ENCODE measurements around the gene TLE2.
"Not testable (repeated sequence)": the region's sequence is repeated elsewhere in the genome, so short reads cannot be mapped to it uniquely, and the experiment has no call there.

TLE2 gene

DNA sequence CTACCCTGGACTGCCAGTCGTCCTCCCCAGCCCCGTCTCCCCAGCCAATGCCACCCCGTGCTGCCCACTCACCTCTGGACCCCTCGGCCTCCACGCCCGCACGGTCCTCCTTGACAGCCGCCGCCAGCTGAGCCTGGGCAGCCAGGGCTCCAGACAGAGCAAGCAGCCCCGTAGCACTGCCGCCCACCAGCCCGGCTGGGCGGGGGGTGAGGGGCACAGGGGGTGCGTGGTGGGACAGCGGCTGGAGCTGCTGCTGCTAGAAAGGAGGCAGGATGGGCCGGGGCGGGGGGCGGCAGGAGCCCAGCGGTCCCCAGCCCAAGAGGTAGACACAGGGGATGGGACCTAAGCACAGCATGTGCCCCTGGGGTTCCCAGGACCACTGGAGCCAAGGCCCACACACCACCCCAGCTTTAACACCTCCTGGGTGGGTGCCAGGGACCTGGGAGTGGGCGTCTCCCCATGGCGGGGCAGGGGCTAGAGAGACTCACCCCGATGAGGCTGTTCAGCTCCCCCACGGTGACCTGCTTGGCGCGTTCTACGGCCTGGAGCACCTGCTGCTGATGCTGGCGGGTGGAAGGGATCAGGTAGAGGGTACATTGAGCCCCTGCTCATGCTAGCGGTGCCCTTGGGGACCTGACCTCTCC lies 9.7 kb downstream of the TLE2 start:
- DNase-seq (ENCODE audit: low read depth): no peak
- H3K4me3 ChIP-seq (ENCODE audit: low read depth, low read length): no peak overlapping the region

DNA sequence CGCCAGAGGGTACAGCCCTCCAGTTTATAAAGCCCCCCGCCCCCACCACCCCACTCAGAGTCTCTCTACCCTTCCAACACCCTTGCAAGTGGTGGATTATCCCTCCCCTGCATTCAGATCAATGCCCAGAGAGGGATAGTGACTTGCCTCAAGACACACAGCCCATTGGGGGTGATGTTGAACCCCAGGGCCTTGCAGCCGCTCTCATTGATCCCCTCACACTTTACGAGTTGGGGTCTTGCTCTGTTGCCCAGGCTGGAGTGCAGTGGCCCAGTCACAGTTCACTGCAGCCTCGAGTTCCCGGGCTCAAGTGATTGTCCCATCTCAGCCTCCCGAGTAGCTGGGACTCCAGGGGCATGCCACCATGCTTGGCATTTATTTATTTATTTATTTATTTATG lies 11.2 kb downstream of the TLE2 start:
- H3K4me3 ChIP-seq (ENCODE audit: low read depth, low read length): no peak overlapping the region

DNA sequence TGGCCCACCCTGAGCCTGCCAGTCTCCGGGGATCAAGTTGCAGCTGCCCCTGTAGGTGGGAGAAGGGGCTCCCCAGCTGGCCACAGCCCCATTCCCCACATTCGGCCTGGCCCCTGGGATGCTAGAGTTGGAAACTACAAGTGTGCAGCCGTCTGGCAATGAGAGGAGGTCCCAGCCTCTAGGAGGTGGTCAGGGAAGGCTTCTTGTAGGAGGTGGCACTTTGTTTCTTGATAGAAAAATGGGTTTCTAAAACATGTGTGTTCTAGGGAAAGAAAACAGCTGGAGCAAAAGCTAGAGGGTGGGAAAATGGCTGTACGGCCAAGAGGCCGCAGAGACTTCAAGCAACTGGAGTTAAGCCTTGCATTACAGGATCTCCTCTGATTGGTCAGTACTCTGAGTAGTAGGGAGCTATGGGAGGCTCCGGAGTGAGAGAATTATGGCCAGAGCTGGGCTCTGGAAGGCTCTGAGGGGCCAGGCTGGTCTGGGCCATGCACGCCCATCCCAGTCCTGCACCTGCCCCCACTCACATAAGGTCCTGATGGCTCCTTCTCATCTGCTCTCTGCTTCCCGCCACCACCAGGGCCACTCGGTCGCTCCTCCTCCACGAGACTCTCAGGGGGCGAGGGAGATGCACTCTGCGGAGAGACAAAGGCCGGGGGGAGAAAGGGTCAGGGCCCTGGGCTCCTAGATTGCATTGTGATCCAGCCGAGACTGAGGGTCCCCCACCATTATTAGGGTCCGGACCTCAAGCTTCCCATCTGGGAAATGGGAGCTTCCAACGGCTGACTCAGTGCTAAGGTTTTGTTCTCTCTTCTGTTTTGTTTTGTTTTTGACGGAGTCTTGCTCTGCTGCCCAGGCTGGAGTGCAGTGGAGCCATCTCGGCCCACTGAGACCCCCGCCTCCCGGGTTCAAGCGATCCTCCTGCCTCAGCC lies 13.7 kb downstream of the TLE2 start:
- no peak overlapping the region for H3K4me3 ChIP-seq (ENCODE audit: low read depth, low read length)
- DNase-seq (ENCODE audit: low read depth): no peak

More for the DNA sequence above, 11.2 kb downstream of the TLE2 start:
- DNase-seq (ENCODE audit: low read depth): no peak

DNA sequence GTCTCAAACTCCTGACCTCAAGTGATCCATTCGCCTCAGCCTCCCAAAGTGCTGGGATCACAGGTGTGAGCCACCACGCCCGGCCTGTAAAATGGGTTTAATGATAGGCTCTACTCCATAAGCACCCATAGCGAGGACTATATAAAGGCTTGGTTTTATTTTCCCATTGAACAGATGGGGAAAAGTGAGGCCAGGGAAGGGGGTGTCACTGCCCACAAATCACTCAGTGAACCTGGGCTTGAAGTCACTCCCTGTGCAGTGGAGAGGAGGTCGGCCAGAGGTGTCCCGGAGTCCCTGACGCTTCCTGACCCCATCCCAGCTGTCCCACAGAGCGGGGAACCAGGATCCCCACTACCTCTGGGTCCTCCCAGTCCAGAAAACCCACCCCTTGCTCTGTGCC lies 14.9 kb downstream of the TLE2 start:
- H3K4me3 ChIP-seq (ENCODE audit: low read depth, low read length): no peak overlapping the region
- DNase-seq (ENCODE audit: low read depth): no peak

DNA sequence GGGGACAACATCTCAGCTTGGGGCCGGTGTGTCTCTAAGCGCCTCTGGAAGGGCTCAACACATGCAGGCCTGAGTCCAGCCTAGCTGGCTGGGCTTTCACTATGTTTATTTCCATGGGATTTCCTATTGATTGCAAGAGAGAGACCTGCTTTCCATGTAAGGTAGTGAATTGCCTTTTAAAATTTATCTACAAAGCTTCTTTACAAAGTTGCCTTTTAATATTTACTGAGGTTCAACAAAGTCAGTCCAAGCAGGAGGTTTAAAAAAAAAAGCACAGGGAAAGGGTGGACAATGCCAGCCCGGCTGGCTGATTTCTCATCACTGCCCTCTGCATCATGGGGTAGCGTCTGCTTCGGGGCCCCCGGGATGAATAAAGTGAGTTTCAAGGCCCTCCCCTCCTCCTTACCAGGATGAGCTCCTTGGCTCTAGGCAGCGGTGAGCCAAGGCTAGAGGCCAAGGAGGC lies 15.8 kb downstream of the TLE2 start:
- H3K4me3 ChIP-seq (ENCODE audit: low read depth, low read length): no peak overlapping the region
- no peak for DNase-seq (ENCODE audit: low read depth)

DNA sequence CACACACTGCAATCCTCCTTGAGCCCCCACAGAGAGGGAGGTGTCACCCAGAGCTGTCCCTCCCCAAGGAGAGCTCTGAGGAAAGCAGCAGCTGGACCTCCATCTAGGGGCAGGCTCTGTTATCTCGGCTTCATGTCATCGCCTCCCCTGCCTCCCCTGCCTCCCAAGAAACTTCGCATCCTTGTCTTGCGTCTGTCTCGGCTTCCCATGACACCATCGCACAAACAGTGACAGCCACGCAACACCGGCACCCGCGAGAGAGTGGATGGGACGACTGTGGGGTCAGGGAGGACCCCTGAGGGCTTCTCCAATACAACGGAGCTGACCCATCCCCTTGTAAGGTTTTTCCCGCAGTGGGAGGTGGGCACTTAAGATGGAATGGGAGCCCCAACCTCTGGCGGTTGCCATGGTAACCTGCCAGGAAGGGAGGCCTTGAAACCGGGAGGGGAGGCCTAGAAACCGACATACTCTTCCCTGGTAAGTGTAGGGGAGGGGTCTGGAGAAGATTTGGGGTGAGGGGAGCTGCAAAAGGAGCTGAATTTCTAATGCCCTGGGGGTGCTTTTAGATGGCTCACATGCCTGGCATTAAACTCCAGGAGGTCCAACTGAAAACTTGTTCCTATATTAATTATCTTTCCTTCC lies 16.3 kb downstream of the TLE2 start:
- DNase-seq (ENCODE audit: low read depth): no peak

DNA sequence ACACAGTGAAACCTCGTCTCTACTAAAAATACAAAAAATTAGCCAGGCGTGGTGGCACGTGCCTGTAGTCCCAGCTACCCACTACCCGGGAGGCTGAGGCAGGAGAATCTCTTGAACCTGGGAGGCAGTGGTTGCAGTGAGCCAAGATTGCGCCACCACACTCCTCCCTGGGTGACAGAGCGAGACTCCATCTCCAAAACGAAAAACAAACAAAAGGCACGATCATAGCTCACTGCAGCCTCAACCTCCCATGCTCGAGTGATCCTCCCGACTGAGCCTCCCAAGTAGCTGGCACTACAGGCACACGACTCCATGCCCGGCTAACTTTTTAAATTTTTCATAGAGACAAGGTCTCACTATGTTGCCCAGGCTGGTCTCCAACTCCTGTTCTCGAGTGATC lies 17.0 kb downstream of the TLE2 start:
- not testable (repeated sequence) for H3K4me3 ChIP-seq (ENCODE audit: low read depth, low read length); DNase-seq (ENCODE audit: low read depth)

More for the DNA sequence above, 16.3 kb downstream of the TLE2 start:
- H3K4me3 ChIP-seq (ENCODE audit: low read depth, low read length): no peak overlapping the region

DNA sequence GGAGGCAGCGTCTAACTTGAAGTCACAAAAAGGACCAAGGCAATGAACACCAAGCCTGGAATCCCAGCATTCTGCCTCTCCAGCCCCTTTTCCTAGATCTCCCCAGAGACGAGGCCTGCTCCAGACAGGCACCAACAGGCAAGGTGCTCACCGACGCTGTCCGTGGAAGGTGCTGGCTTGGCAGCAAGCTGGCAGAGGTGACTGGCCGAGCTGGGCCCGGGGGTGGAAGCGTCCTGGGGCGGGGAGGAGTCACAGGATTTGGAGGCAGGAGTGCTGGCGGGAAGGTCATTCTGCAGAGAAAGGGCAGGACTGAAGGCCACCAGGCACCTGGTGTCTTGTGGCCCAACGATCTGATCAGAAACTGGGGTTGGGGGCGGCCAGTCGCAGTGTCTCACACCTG lies 18.2 kb downstream of the TLE2 start:
- DNase-seq (ENCODE audit: low read depth): no peak
- no peak overlapping the region for H3K4me3 ChIP-seq (ENCODE audit: low read depth, low read length)

DNA sequence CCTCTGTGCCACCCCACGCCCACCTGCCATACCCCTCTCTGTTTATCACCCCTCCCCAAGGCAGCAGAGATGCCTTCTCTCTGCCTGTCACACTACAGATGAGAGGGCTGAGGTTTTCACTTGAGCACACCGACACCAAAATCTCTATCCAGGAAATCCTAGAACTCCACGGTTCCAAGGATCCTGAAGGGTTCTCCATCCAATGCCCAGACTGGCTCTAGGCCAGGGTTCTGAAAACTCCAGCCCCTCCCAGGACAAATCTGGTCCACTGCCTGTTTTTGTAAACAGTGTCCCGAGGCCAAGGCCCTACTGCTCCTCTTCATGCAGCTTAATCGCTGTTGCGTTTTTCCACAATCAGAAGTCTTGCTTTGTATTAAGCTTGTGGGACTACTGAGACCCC lies 20.1 kb downstream of the TLE2 start:
- no peak overlapping the region for H3K4me3 ChIP-seq (ENCODE audit: low read depth, low read length)
- no peak for DNase-seq (ENCODE audit: low read depth)

DNA sequence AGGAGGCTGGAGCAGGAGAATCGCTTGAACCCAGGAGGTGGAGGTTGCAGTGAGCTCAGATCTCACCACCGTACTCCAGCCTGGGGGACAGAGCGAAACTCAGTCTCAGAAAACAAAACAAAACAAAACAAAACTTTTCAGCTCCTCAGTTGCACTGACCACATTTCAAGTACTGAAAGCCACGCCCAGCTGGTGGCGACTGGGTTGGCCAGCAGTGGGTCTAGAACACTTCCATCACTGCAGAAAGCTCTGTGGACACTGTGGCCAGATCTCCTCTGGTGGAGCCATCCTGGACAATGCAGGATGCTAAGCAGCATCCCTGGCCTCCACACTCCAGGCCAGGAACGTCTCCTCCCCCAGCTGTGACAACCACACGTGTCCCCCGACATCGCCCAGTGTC lies 21.1 kb downstream of the TLE2 start:
- H3K4me3 ChIP-seq (ENCODE audit: low read depth, low read length): no peak overlapping the region
- DNase-seq (ENCODE audit: low read depth): no peak

DNA sequence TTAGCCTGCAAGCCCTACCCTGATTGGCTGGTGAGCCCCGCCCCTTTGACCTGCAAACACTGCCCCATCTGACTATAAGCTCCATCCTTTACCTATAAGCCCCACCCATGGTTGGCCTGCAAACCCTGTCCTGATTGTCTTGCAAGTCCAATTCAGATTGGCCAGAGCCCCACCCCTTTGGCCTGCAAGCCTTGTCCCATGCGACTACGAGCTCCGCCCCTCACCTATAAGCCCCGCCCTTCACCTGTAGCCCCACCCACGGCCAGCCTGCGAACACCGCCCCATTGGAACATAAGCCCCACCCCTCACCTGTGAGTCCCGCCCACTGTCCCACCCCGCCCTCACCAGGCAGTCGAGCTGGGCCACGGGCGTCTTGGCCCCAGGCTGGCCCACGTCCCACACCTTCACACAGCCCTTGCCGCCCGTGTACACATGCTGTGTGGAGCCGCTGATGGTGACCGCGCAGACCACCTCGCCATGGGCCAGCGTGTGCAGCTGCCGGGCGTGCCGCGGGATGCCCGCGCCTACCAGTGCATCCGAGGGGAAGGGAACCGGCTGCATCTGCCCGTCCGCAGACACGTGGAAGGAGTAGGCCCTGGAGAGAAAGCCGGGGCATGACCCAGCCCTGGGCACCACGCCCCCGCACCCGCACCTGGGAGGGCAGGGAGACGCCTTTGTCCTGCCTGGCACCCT lies 22.9 kb downstream of the TLE2 start:
- DNase-seq (ENCODE audit: low read depth): no peak
- no peak overlapping the region for H3K4me3 ChIP-seq (ENCODE audit: low read depth, low read length)

DNA sequence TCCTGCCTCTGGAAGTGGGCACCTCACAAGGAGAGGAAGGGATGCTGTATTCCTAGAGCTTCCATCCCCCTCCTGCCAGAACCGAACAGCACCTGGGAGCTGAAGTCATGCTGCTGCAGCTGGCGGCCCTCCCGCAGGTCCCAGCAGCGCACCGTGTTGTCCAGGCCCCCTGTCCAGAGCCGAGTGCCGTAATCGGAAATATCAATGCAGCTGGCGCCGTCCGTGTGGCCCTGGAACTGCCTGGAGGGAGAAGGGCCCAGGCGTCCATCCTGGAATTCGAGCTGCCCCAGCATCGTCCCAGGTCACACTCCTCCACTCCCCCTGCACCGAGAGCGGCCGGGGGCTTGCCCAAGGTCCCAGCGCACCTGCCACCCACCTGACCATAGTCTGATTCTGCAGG lies 23.7 kb downstream of the TLE2 start:
- H3K4me3 ChIP-seq (ENCODE audit: low read depth, low read length): no peak overlapping the region
- DNase-seq (ENCODE audit: low read depth): no peak

DNA sequence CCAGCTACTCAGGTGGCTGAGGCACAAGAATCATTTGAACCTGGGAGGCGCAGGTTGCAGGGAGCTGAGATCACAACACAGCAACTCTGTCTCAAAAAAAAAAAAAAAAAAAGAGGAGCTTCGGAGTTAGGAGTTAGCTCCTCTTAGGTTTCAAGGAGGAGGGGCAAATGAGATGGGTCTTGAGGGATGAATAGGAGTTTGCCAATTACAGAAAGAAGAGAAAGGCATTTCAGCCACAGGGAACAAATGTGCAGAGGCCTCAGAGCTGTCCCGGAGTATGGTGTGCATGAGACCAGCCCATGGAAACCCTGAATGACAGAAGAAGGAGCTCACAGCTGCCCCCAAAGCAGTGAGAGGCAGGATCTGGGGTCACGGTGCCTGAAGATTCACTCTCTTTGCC lies 24.6 kb downstream of the TLE2 start:
- H3K4me3 ChIP-seq (ENCODE audit: low read depth, low read length): no peak overlapping the region
- DNase-seq (ENCODE audit: low read depth): no peak

DNA sequence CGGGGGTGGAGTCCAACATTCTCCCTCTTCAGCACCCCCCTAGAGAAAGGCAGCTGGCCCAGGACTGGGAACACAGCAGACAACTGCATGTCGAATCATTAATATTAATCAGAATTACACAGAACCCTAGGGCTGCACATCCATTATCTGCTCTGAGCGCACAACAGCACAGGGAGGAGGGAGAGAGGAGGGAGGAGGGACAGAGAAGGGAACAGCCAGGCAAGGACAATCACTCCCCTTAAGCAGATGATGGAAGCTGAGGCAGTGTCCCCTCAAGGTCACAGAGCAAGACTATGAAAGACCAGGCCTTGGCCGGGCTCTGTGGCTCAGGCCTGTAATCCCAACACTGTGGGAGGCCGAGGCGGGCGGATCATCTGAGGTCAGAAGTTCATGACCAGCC lies 26.0 kb downstream of the TLE2 start:
- no peak overlapping the region for H3K4me3 ChIP-seq (ENCODE audit: low read depth, low read length)
- no peak for DNase-seq (ENCODE audit: low read depth)

DNA sequence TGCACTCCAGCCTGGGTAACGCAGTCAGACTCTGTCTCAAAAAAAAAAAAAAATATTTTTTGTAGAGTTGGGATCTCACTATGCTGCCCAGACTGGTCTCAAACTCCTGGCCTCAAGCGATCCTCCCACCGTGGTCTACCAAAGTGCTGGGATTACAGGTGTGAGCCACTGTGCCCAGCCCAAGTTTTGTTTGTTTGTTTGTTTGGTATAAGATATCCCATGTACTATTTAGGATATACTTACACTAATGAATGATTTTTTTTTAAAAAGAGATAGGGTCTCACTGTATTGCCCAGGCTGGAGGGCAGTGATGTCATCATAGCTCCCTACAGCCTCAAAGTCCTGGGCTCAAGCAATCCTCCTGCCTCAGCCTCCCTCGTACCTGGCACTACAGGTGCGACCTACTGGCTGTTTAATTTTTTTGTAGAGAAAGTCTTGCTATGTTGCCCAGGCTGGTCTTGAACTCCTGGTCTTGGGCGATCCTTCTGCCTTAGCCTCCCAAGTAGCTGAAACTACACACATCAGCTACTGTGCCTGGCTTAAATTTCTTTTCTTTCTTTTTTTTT lies 27.8 kb downstream of the TLE2 start:
- no peak for DNase-seq (ENCODE audit: low read depth)
- H3K4me3 ChIP-seq (ENCODE audit: low read depth, low read length): no peak overlapping the region

DNA sequence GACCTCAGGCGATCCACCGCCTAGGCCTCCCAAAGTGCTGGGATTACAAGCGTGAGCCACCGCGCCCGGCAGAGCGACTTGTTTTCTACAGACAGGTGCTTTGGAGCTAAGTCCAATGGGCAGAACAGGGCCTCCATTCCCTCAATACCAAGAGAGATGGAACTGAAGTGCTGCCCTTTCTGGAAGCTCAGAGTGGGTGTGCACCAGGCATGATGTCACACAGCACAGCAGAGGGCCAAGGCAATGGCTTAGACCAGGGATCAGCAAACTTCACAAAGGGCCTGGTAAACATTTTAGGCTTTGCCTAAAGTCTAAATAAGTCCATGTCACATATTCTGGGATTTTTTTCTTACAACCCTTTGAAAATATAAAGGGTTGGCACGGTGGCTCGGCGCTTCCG lies 30.4 kb downstream of the TLE2 start:
- H3K4me3 ChIP-seq (ENCODE audit: low read depth, low read length): no peak overlapping the region

DNA sequence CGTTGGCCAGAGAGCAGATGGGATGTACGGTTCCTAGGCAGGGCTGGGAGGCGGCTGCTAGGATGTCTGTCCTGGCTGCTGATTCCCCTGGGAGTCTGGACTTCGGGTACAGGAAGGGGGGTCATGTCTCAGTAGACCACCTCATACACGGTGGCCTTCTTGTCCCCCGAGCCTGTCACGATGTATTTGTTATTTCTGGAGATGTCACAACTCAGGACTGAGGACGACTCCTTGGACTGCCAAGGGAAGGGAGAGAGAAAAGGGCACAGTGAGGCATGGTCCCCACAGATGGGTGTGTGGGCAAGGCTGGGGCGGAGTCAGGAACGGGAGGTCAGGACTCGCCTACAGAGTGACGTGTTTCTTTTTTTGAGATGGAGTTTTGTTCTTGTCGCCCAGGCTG lies 31.4 kb downstream of the TLE2 start:
- DNase-seq (ENCODE audit: low read depth): no peak
- H3K4me3 ChIP-seq (ENCODE audit: low read depth, low read length): no peak overlapping the region

More for the DNA sequence above, 30.4 kb downstream of the TLE2 start:
- no peak for DNase-seq (ENCODE audit: low read depth)

DNA sequence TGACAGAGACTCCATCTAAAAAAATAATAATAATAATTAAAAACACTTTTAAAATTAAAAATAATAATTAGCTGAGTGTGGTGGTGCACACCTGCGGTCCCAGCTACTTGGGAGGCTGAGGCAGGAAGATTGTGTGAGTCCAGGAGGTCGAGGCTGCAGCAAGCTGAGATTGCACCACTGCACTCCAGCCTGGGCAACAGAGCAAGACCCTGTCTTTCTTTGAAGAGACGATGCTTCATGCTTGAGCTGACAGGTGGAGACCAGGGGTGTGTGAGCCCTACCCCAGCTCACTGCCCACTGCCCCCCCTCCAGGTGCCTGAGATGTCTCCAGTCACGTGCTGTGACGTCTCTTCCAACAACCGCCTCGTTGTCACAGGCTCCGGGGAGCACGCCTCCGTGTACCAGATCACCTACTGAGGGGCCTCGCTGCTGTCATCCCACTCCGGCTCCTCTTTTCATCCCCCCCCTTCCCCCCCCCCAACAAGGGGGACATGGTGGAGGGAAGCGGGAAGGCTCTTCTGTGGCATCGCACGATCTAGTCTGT lies 34.4 kb downstream of the TLE2 start:
- DNase-seq (ENCODE audit: low read depth): no peak
- H3K4me3 ChIP-seq (ENCODE audit: low read depth, low read length): no peak overlapping the region

DNA sequence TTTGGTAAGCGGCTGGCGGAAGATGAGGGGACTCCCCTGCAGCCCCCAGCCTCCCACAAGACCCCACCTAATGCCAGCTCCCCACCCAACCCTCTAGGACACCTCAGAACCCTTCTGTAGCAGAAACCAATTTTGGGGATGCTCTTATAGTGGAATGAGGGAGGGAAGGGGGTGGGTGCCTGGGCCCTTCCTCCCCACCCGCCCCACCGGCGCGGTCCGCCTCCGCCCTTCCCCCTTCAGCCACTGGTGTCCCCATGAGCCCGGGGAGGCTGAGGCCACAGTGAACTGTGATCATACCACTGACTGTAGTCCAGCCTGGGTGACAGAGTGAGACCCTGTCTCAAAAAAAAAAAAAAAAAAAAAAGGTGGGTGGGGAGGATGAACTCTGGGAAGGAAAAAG lies 35.5 kb downstream of the TLE2 start:
- DNase-seq (ENCODE audit: low read depth): no peak
- no peak overlapping the region for H3K4me3 ChIP-seq (ENCODE audit: low read depth, low read length)
